HepG2 (cell line): Measurements from ENCODE around the gene PEX14. TPM values are rescaled to one million over a fixed set of nuclear protein-coding genes. Genes with fewer than 3 reads are reported as not detected.

ENCODE experiments used
- DMAP1 ChIP-seq: IDR thresholded peaks from 2 replicates; pipeline ENCODE4 v1.6.1; 2016
- FOXA3 ChIP-seq: IDR thresholded peaks from 2 replicates; pipeline ENCODE4 v1.6.1; 2016; ENCODE audit warnings: missing genetic modification reagents, missing compliant biosample characterization
- JUNB ChIP-seq: sonication (generic); formaldehyde crosslinking; IDR thresholded peaks from 2 replicates; pipeline ENCODE4 v1.8.0; 2022; ENCODE audit warnings: missing genetic modification reagents, mild to moderate bottlenecking, borderline replicate concordance
- KLF15 ChIP-seq: sonication (generic); formaldehyde crosslinking; IDR thresholded peaks from 2 replicates; pipeline ENCODE4 v1.8.1; 2023; ENCODE audit warnings: borderline replicate concordance, mild to moderate bottlenecking, inconsistent platforms, missing genetic modification reagents, mixed read lengths
- PAWR ChIP-seq: sonication (generic); formaldehyde crosslinking; IDR thresholded peaks from 2 replicates; pipeline ENCODE4 v1.4.0; 2020; ENCODE audit warnings: missing genetic modification reagents, mild to moderate bottlenecking, borderline replicate concordance
- RARG ChIP-seq: sonication (generic); formaldehyde crosslinking; IDR thresholded peaks from 2 replicates; pipeline ENCODE4 v1.4.0; 2020; ENCODE audit warnings: low read depth, mild to moderate bottlenecking, missing genetic modification reagents
- SIX4 ChIP-seq: sonication (generic); formaldehyde crosslinking; IDR thresholded peaks from 2 replicates; pipeline ENCODE4 v1.4.0; 2020; ENCODE audit warnings: missing genetic modification reagents
- ZBTB1 ChIP-seq: sonication (generic); formaldehyde crosslinking; IDR thresholded peaks from 2 replicates; pipeline ENCODE4 v1.4.0; 2020; ENCODE audit warnings: missing genetic modification reagents, borderline replicate concordance
- ZBTB7A ChIP-seq: sonication (generic); formaldehyde crosslinking; IDR thresholded peaks from 2 replicates; pipeline ENCODE4 v1.8.0; 2022; ENCODE audit warnings: mild to moderate bottlenecking, missing genetic modification reagents
- ZNF382 ChIP-seq: sonication (generic); formaldehyde crosslinking; IDR thresholded peaks from 2 replicates; pipeline ENCODE4 v1.5.0; 2020; ENCODE audit warnings: missing genetic modification reagents, mild to moderate bottlenecking, borderline replicate concordance
- ZNF496 ChIP-seq: sonication (generic); formaldehyde crosslinking; IDR thresholded peaks from 2 replicates; pipeline ENCODE4 v1.8.1; 2023; ENCODE audit warnings: mild to moderate bottlenecking, moderate library complexity, missing genetic modification reagents; ENCODE audit not compliant: insufficient replicate concordance
- ZNF550 ChIP-seq: sonication (generic); formaldehyde crosslinking; IDR thresholded peaks from 2 replicates; pipeline ENCODE4 v1.4.0; 2020; ENCODE audit warnings: mild to moderate bottlenecking, missing genetic modification reagents, borderline replicate concordance
- ZNF563 ChIP-seq: sonication (generic); formaldehyde crosslinking; IDR thresholded peaks from 2 replicates; pipeline ENCODE4 v1.8.0; 2022; ENCODE audit warnings: mild to moderate bottlenecking, moderate library complexity, missing genetic modification reagents
- ZNF614 ChIP-seq: IDR thresholded peaks from 2 replicates; pipeline ENCODE4 v1.6.1; 2018; ENCODE audit warnings: missing biosample characterization, missing genetic modification reagents, inconsistent platforms, borderline replicate concordance
- ZNF749 ChIP-seq: sonication (generic); formaldehyde crosslinking; IDR thresholded peaks from 2 replicates; pipeline ENCODE4 v1.8.0; 2022; ENCODE audit warnings: mild to moderate bottlenecking, missing genetic modification reagents, moderate library complexity, borderline replicate concordance
- ZNF839 ChIP-seq: sonication (generic); formaldehyde crosslinking; IDR thresholded peaks from 2 replicates; pipeline ENCODE4 v1.4.0; 2020; ENCODE audit warnings: missing genetic modification reagents, mild to moderate bottlenecking, borderline replicate concordance
- ZSCAN21 ChIP-seq: sonication (generic); formaldehyde crosslinking; IDR thresholded peaks from 2 replicates; pipeline ENCODE4 v1.8.0; 2022; ENCODE audit warnings: mild to moderate bottlenecking, missing genetic modification reagents, moderate library complexity, borderline replicate concordance
- polyA plus RNA-seq, 8 experiments: library from polyadenylated mRNA; depleted of rRNA in 3 of 8; stranded (reverse) in 7 of 8; unstranded in 1 of 8; fragments of >200 nt; fragmentation: Illumina TruSeq in 4 of 8; extraction: Trizol in 4 of 8; gene quantifications; 2 replicates each; pipeline versions ENCODE4 v1.2.1 to v1.2.3, GENCODE V29; 2011 to 2016; ENCODE audit warnings: low read depth in 4 of 8, missing spikeins in 1 of 8, mixed read lengths in 1 of 8; ENCODE audit not compliant: insufficient read depth in 1 of 8
- total RNA-seq, 5 experiments: library from RNA; depleted of rRNA; stranded (reverse); fragments of >200 nt; fragmentation: Illumina TruSeq; extraction: Trizol; gene quantifications; 2 replicates each; pipeline ENCODE4 v1.2.3, GENCODE V29; 2016; ENCODE audit warnings: low read depth in 1 of 5
- TF ChIP-seq, protein P1 (sequence below): sonication (generic); formaldehyde crosslinking; IDR thresholded peaks from 2 replicates; pipeline ENCODE4 v1.4.0; 2020; ENCODE audit warnings: missing genetic modification reagents
- TF ChIP-seq, protein P2 (sequence below): sonication (generic); formaldehyde crosslinking; IDR thresholded peaks from 2 replicates; pipeline ENCODE4 v1.8.1; 2023; ENCODE audit warnings: mild to moderate bottlenecking, inconsistent platforms, moderate library complexity, missing genetic modification reagents, borderline replicate concordance
- TF ChIP-seq, protein P3 (sequence below): sonication (generic); formaldehyde crosslinking; IDR thresholded peaks from 2 replicates; pipeline ENCODE4 v1.4.0; 2020; ENCODE audit warnings: missing genetic modification reagents
- TF ChIP-seq, protein P4 (sequence below): sonication (generic); formaldehyde crosslinking; IDR thresholded peaks from 2 replicates; pipeline ENCODE4 v1.8.1; 2023; ENCODE audit warnings: mild to moderate bottlenecking, missing genetic modification reagents, borderline replicate concordance
- TF ChIP-seq, protein P5 (sequence below): sonication (generic); formaldehyde crosslinking; conservative IDR thresholded peaks from 2 replicates; pipeline ENCODE4 v1.5.0; 2020; ENCODE audit warnings: missing genetic modification reagents

PEX14 gene
- total and polyA plus RNA-seq, 2 of the 13 experiments (the other 11 are each of a cell fraction or from before 2014, with no cell fraction given) = 6.5 to 9.9 TPM

DNA sequence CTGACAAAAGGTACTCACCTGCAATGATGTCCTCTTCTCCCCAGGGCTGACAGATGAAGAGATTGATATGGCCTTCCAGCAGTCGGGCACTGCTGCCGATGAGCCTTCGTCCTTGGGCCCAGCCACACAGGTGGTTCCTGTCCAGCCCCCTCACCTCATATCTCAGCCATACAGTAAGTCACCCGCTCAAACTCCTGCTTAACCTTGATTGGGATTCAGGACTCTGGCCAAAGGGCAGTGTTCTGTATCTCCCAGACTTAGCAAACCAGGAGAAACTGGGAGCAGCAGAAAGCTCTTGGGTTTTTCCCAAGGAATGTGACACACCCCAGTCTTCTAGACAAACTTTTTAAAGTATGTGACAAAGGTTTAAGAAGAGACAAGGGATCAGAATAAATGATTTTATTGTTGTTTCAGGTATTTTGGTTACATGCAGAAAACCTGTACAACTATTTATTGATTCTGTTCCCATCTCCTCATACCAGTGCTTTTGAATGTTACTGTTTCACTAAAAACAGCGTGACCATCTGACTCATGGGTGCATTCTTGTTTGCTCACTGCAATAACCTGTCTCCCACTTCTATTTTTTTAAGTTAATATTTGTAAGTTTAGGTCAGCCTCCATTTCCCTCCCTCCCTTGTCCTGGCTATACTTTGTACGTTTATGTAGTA is 124.6 kb downstream of the PEX14 start (continued):
- TF ChIP-seq, protein P1, sequence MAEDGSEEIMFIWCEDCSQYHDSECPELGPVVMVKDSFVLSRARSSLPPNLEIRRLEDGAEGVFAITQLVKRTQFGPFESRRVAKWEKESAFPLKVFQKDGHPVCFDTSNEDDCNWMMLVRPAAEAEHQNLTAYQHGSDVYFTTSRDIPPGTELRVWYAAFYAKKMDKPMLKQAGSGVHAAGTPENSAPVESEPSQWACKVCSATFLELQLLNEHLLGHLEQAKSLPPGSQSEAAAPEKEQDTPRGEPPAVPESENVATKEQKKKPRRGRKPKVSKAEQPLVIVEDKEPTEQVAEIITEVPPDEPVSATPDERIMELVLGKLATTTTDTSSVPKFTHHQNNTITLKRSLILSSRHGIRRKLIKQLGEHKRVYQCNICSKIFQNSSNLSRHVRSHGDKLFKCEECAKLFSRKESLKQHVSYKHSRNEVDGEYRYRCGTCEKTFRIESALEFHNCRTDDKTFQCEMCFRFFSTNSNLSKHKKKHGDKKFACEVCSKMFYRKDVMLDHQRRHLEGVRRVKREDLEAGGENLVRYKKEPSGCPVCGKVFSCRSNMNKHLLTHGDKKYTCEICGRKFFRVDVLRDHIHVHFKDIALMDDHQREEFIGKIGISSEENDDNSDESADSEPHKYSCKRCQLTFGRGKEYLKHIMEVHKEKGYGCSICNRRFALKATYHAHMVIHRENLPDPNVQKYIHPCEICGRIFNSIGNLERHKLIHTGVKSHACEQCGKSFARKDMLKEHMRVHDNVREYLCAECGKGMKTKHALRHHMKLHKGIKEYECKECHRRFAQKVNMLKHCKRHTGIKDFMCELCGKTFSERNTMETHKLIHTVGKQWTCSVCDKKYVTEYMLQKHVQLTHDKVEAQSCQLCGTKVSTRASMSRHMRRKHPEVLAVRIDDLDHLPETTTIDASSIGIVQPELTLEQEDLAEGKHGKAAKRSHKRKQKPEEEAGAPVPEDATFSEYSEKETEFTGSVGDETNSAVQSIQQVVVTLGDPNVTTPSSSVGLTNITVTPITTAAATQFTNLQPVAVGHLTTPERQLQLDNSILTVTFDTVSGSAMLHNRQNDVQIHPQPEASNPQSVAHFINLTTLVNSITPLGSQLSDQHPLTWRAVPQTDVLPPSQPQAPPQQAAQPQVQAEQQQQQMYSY (CRISPR knock-in tag) = no peak
- TF ChIP-seq DMAP1 = no peak
- no peak for TF ChIP-seq ZNF839 (CRISPR knock-in tag)
- TF ChIP-seq, protein P2, sequence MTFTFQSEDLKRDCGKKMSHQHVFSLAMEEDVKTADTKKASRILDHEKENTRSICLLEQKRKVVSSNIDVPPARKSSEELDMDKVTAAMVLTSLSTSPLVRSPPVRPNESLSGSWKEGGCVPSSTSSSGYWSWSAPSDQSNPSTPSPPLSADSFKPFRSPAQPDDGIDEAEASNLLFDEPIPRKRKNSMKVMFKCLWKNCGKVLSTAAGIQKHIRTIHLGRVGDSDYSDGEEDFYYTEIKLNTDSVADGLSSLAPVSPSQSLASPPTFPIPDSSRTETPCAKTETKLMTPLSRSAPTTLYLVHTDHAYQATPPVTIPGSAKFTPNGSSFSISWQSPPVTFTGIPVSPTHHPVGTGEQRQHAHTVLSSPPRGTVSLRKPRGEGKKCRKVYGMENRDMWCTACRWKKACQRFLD (CRISPR knock-in tag) = no peak
- TF ChIP-seq ZNF496 (CRISPR knock-in tag) = no peak
- TF ChIP-seq ZSCAN21 (CRISPR knock-in tag) = peak; percentile 34; the same call in 1 of the 2 replicates
- TF ChIP-seq, protein P3, sequence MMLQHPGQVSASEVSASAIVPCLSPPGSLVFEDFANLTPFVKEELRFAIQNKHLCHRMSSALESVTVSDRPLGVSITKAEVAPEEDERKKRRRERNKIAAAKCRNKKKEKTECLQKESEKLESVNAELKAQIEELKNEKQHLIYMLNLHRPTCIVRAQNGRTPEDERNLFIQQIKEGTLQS (CRISPR knock-in tag) = peak; percentile 64
- no peak for TF ChIP-seq KLF15
- TF ChIP-seq ZNF614 (CRISPR knock-in tag) = 0 out of 2 replicates have a peak, but pooled peaks have one; percentile 20
- TF ChIP-seq, protein P4, sequence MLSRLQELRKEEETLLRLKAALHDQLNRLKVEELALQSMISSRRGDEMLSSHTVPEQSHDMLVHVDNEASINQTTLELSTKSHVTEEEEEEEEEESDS = no peak
- TF ChIP-seq, protein P5, sequence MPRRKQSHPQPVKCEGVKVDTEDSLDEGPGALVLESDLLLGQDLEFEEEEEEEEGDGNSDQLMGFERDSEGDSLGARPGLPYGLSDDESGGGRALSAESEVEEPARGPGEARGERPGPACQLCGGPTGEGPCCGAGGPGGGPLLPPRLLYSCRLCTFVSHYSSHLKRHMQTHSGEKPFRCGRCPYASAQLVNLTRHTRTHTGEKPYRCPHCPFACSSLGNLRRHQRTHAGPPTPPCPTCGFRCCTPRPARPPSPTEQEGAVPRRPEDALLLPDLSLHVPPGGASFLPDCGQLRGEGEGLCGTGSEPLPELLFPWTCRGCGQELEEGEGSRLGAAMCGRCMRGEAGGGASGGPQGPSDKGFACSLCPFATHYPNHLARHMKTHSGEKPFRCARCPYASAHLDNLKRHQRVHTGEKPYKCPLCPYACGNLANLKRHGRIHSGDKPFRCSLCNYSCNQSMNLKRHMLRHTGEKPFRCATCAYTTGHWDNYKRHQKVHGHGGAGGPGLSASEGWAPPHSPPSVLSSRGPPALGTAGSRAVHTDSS (CRISPR knock-in tag) = no peak
- no peak for TF ChIP-seq ZBTB1 (CRISPR knock-in tag)
- no peak for TF ChIP-seq SIX4 (CRISPR knock-in tag)
- TF ChIP-seq ZBTB7A = no peak
- peak; percentile 82 for TF ChIP-seq FOXA3 (CRISPR knock-in tag)
- no peak for TF ChIP-seq ZNF563 (CRISPR knock-in tag)
- TF ChIP-seq ZNF382 (CRISPR knock-in tag) = no peak
- TF ChIP-seq ZNF749 (CRISPR knock-in tag) = no peak
- TF ChIP-seq RARG (CRISPR knock-in tag) = no peak
- TF ChIP-seq PAWR (CRISPR knock-in tag) = no peak
- peak; percentile 51; the same call in 1 of the 2 replicates for TF ChIP-seq JUNB (CRISPR knock-in tag)
- TF ChIP-seq ZNF550 (CRISPR knock-in tag) = no peak
